DND-41 (cell line): Measurements from ENCODE around the gene RYR3.

ENCODE experiments used
- EZH2 ChIP-seq: IDR thresholded peaks from 3 replicates; pipeline ENCODE4 v1.6.1; 2012; ENCODE audit warnings: borderline replicate concordance, low read depth, mild to moderate bottlenecking, moderate library complexity, low read length, inconsistent platforms; ENCODE audit not compliant: severe bottlenecking
- TF ChIP-seq, protein P1 (sequence below): IDR thresholded peaks from 2 replicates; pipeline ENCODE4 v1.5.1; 2012; ENCODE audit warnings: borderline replicate concordance, low read length, moderate library complexity, mild to moderate bottlenecking; ENCODE audit not compliant: poor library complexity, severe bottlenecking; ENCODE audit errors: extremely low read depth

GRCh38 chr15:33461671-33462070 is 150.9 kb downstream of the RYR3 start:
- TF ChIP-seq, protein P1, sequence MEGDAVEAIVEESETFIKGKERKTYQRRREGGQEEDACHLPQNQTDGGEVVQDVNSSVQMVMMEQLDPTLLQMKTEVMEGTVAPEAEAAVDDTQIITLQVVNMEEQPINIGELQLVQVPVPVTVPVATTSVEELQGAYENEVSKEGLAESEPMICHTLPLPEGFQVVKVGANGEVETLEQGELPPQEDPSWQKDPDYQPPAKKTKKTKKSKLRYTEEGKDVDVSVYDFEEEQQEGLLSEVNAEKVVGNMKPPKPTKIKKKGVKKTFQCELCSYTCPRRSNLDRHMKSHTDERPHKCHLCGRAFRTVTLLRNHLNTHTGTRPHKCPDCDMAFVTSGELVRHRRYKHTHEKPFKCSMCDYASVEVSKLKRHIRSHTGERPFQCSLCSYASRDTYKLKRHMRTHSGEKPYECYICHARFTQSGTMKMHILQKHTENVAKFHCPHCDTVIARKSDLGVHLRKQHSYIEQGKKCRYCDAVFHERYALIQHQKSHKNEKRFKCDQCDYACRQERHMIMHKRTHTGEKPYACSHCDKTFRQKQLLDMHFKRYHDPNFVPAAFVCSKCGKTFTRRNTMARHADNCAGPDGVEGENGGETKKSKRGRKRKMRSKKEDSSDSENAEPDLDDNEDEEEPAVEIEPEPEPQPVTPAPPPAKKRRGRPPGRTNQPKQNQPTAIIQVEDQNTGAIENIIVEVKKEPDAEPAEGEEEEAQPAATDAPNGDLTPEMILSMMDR, result no peak
- no peak for TF ChIP-seq EZH2
